Parathyroid adenoma (tissue), 2 donors: ENCODE measurements around the gene POU6F2.

Experiments used
- H2AFZ ChIP-seq: fragments of 300-600 bp; sonication (generic); one replicate; pipeline ENCODE4 v1.7.0; 2017; ENCODE audit warnings: antibody characterized with exemption, mild to moderate bottlenecking
- H3K27ac ChIP-seq: fragments of 300-600 bp; sonication (generic); one replicate; pipeline ENCODE4 v1.7.0; 2017
- H3K27me3 ChIP-seq: fragments of 300-600 bp; sonication (generic); one replicate; pipeline ENCODE4 v1.7.0; 2017; ENCODE audit warnings: low read length; ENCODE audit not compliant: control insufficient read depth, insufficient read depth
- H3K36me3 ChIP-seq: fragments of 300-600 bp; sonication (generic); one replicate; pipeline ENCODE4 v1.7.0; 2017; ENCODE audit warnings: low read length; ENCODE audit not compliant: control insufficient read depth, insufficient read depth
- H3K4me1 ChIP-seq: fragments of 300-600 bp; sonication (generic); one replicate; pipeline ENCODE4 v1.7.0; 2017; ENCODE audit warnings: control low read depth
- H3K4me2 ChIP-seq: fragments of 300-600 bp; sonication (generic); one replicate; pipeline ENCODE4 v1.7.0; 2017; ENCODE audit warnings: low read length
- H3K4me3 ChIP-seq: fragments of 300-600 bp; sonication (generic); one replicate; pipeline ENCODE4 v1.7.0; 2017; ENCODE audit warnings: low read depth, low read length
- H3K79me2 ChIP-seq: fragments of 300-600 bp; sonication (generic); one replicate; pipeline ENCODE4 v1.7.0; 2017; ENCODE audit warnings: control low read depth
- H3K9ac ChIP-seq: fragments of 300-600 bp; sonication (generic); one replicate; pipeline ENCODE4 v1.7.0; 2017; ENCODE audit warnings: mild to moderate bottlenecking
- H3K9me3 ChIP-seq: fragments of 300-600 bp; sonication (generic); one replicate; pipeline ENCODE4 v1.7.0; 2017; ENCODE audit warnings: low read length; ENCODE audit not compliant: control insufficient read depth
- TF ChIP-seq, protein P1 (sequence below): fragments of 300-600 bp; sonication (generic); IDR thresholded peaks from one replicate; pipeline ENCODE4 v1.7.0; 2017; ENCODE audit warnings: antibody characterized with exemption, mild to moderate bottlenecking
- donor health status: primary hyperparathyroidism.

Gene POU6F2

DNA sequence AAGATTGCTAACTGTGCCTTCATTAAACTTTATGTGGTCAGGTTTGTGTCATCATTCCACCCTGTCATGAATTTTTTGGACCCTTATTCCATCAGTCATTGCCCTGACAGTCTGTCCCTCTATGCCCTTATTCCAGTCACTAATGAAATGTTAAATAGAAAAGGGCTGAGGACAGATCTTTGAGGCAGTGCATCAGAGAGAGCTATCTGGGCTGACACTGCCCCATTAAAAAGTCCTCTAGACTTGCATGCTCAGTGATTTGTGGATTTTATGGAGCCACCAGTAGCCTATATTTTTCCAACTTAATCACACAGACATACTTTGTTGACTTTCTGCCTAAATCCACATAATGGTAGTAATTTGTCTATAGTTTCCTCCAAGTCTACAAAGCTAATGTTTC, 323.8 kb downstream of the POU6F2 start:
- no peaks in the 10 kb centered on the region for H3K79me2 ChIP-seq
- no peak overlapping the region for H3K9ac ChIP-seq
- TF ChIP-seq, protein P1, sequence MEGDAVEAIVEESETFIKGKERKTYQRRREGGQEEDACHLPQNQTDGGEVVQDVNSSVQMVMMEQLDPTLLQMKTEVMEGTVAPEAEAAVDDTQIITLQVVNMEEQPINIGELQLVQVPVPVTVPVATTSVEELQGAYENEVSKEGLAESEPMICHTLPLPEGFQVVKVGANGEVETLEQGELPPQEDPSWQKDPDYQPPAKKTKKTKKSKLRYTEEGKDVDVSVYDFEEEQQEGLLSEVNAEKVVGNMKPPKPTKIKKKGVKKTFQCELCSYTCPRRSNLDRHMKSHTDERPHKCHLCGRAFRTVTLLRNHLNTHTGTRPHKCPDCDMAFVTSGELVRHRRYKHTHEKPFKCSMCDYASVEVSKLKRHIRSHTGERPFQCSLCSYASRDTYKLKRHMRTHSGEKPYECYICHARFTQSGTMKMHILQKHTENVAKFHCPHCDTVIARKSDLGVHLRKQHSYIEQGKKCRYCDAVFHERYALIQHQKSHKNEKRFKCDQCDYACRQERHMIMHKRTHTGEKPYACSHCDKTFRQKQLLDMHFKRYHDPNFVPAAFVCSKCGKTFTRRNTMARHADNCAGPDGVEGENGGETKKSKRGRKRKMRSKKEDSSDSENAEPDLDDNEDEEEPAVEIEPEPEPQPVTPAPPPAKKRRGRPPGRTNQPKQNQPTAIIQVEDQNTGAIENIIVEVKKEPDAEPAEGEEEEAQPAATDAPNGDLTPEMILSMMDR = no peak
- no peak overlapping the region for H3K27ac ChIP-seq
- no peak overlapping the region for H3K4me3 ChIP-seq
- no peaks in the 10 kb centered on the region for H3K27me3 ChIP-seq
- H2AFZ ChIP-seq = no peak overlapping the region
- no peaks in the 10 kb centered on the region for H3K4me1 ChIP-seq
- H3K36me3 ChIP-seq = no peaks in the 10 kb centered on the region
- H3K9me3 ChIP-seq = no peaks in the 10 kb centered on the region
- H3K4me2 ChIP-seq = no peak overlapping the region

DNA sequence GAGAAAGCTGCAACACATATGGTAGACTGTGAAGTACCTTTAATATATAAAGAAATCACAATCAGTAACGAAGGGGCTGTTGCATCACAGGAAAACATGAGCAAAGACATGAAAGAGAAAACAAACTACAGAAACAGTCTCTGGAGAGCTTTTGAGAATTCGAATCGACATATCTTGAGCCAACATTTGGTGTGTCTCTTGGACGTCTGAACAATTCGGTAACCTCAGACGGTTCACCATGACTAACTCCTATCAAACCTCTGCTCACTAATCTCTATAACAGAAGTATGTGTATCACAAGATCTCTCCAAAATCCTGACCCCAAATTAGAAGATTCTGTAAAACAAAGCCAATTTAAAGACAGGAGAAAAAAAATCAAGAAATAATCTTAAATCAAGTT, 326.5 kb downstream of the POU6F2 start:
- no peaks in the 10 kb centered on the region for H3K36me3 ChIP-seq
- no peak overlapping the region for H3K27ac ChIP-seq
- no peaks in the 10 kb centered on the region for H3K79me2 ChIP-seq
- no peak overlapping the region for H3K9ac ChIP-seq
- no peaks in the 10 kb centered on the region for H3K27me3 ChIP-seq
- no peak overlapping the region for H3K4me2 ChIP-seq
- H3K4me1 ChIP-seq = no peaks in the 10 kb centered on the region
- no peak overlapping the region for H3K4me3 ChIP-seq
- TF ChIP-seq, protein P1 = no peak
- H2AFZ ChIP-seq = no peak overlapping the region
- H3K9me3 ChIP-seq = no peaks in the 10 kb centered on the region

DNA sequence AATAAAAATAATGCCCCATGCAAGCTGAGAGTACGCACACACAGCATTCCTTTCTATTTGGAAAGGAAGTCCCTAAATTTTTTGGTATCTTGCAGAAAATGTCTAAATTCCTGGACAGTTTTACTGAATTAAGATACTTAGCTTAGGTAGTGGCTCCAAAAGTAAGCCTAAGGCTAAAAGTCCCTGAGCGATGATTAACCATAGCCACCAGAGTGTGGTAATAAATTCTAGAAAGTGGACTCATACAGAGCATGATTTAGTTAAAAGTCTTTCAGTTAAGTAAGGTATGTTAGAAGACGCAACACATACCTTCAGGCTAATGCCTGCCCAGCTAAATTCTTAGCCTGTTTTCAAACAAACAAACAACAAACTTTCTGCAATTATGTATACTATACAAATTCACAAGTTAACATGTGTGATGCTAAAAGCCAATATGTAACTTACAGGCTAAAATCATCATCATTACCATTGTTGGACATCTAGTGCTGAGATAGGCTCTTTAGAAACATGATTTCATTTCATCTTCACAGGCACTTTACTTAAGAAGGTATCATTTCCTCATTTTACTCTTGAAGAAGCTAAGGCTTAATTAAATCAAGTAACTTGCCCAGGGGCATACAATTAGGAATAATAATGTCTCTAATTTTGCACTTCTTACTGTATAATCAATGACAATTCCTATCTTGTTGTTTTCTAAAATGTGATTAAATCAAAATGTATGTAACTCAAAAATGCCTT, 327.1 kb downstream of the POU6F2 start:
- H3K4me2 ChIP-seq = no peak overlapping the region
- no peaks in the 10 kb centered on the region for H3K4me1 ChIP-seq
- no peaks in the 10 kb centered on the region for H3K79me2 ChIP-seq
- no peak overlapping the region for H2AFZ ChIP-seq
- no peak overlapping the region for H3K9ac ChIP-seq
- no peaks in the 10 kb centered on the region for H3K27me3 ChIP-seq
- no peaks in the 10 kb centered on the region for H3K9me3 ChIP-seq
- TF ChIP-seq, protein P1 = no peak
- no peak overlapping the region for H3K4me3 ChIP-seq
- H3K27ac ChIP-seq = no peak overlapping the region
- no peaks in the 10 kb centered on the region for H3K36me3 ChIP-seq

DNA sequence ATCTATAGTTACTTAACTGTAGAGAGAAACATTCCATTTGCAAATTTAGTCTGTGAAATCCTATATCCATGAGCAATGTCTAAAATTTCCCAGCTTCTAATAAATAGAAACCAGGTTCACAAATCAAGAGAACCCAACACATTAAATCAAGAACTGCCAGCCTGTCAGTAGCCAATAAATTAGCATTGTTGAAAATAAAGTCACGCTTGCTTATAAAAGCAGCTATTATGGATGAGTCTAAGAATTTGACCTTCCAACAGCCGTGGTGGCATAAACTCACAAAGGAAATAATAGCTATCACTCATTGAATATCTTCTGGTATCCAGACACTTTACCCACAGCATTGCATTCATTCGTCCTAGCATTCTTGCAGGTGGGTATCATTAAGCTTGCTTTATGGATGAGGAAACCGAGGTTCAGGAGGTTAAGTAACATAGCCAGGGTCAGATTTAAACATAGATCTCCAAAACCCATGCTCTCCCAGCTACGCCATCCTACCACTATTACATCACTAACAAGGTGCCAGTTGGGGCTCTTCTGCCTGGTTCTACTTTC, 328.4 kb downstream of the POU6F2 start:
- Histone ChIP-seq H3K4me2 (no peak overlapping the region), H3K9me3 (no peaks in the 10 kb centered on the region), H3K36me3 (no peaks in the 10 kb centered on the region), H3K9ac (no peak overlapping the region), H3K79me2 (no peaks in the 10 kb centered on the region), H3K27me3 (no peaks in the 10 kb centered on the region), H3K27ac (no peak overlapping the region), H3K4me1 (no peaks in the 10 kb centered on the region), H3K4me3 (no peak overlapping the region), H2AFZ (no peak overlapping the region)
- TF ChIP-seq, protein P1 = no peak

DNA sequence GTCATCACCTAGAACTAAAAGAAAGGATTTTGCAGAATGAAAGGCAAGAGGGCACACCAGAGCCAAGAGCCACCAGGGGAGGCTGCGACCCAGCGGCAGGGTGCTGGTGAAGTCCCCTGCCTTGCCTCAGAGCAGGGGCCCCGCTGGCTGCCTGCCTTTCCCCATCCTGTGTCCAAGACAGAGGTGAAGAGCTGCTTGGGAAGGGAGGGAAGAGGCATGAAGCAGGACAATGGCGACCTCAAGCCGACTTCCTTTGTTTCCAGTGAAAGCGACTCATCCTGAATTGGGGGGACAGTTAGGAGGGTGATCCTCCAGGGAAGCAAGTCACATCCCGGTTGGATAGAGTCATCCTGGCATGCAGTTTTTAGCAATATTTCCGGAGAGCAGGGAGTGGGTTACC, 333.0 kb downstream of the POU6F2 start:
- TF ChIP-seq, protein P1 = no peak
- no peak overlapping the region for H2AFZ ChIP-seq
- H3K36me3 ChIP-seq = no peaks in the 10 kb centered on the region
- H3K79me2 ChIP-seq = no peaks in the 10 kb centered on the region
- no peak overlapping the region for H3K9ac ChIP-seq
- H3K27ac ChIP-seq = no peak overlapping the region
- H3K4me1 ChIP-seq = no peaks in the 10 kb centered on the region
- no peak overlapping the region for H3K4me2 ChIP-seq
- no peak overlapping the region for H3K4me3 ChIP-seq
- no peaks in the 10 kb centered on the region for H3K9me3 ChIP-seq
- no peaks in the 10 kb centered on the region for H3K27me3 ChIP-seq
